Measurements from ENCODE around the gene ACVR1. TPM values are rescaled to one million over a fixed set of nuclear protein-coding genes. Genes with fewer than 3 reads are reported as not detected.

The ACVR1 gene
- total and polyA plus RNA-seq, 2 donors (not counting 3 experiments of a cell fraction or from before 2014, with no cell fraction given) = 24.8 to 33.6 TPM

DNA sequence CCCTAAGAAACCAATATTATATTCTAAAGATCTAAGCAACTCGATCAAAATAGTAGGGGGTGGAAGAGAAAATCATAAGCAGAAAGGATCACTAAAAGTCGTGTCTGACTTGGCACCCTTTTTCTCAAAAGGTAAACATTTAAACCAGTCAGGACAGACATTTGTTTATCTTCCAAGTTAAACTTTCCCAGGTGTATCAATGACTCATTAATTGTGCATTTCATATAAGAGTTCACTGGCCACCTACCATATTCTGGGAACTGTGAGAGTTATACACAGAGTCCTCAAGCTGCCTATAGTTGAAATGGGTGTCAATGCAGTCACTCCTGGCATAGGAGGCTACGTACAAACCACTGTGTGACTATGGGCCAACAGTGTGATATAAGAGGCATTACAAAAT is 4.8 kb upstream of the ACVR1 start:
- peaks cover 5% of the 10 kb centered on the region for H3K4me1 ChIP-seq (ENCODE audit: control insufficient read depth, extremely low read depth, insufficient read depth, low read length)
- DNase-seq (ENCODE audit: low read depth, low spot score) = no peak
- FAIRE-seq = no peak
- H3K4me3 ChIP-seq (replicated peaks in 1 of 3; ENCODE audit: insufficient read depth in 1 of 3, low read depth in 1 of 3, low read length in 3 of 3) = no peak overlapping the region
- dilution Hi-C loops (cut with MboI; ENCODE audit: extremely low pct_ligation_motif_present, low sequenced_read_pairs) = no loop called here
- H3K27ac ChIP-seq (ENCODE audit: insufficient read depth, low read depth, low read length) = no peak overlapping the region
- H3K9ac ChIP-seq (replicated peaks; ENCODE audit: extremely low read depth, insufficient read depth, low read length) = no peak overlapping the region
- H2AFZ ChIP-seq (ENCODE audit: low read depth, low read length) = no peak overlapping the region
- ChIA-PET CTCF (no interaction called here), POLR2A (no interaction called here)
- intact Hi-C loops (cut with micrococcal nuclease) = no loop called here
- H3K79me2 ChIP-seq (ENCODE audit: control insufficient read depth, insufficient read depth, low read length) = no peaks in the 10 kb centered on the region
- H4K20me1 ChIP-seq (replicated peaks; ENCODE audit: control insufficient read depth, extremely low read depth, insufficient read depth, low read length) = no peaks in the 10 kb centered on the region
- TF ChIP-seq, protein P1, sequence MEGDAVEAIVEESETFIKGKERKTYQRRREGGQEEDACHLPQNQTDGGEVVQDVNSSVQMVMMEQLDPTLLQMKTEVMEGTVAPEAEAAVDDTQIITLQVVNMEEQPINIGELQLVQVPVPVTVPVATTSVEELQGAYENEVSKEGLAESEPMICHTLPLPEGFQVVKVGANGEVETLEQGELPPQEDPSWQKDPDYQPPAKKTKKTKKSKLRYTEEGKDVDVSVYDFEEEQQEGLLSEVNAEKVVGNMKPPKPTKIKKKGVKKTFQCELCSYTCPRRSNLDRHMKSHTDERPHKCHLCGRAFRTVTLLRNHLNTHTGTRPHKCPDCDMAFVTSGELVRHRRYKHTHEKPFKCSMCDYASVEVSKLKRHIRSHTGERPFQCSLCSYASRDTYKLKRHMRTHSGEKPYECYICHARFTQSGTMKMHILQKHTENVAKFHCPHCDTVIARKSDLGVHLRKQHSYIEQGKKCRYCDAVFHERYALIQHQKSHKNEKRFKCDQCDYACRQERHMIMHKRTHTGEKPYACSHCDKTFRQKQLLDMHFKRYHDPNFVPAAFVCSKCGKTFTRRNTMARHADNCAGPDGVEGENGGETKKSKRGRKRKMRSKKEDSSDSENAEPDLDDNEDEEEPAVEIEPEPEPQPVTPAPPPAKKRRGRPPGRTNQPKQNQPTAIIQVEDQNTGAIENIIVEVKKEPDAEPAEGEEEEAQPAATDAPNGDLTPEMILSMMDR (IDR thresholded peaks at IDR 0.05; ENCODE audit: extremely low read depth in 1 of 2, insufficient read depth in 1 of 2, low read depth in 1 of 2, low read length in 2 of 2) = no peak
- TF ChIP-seq EZH2 (IDR thresholded peaks at IDR 0.05; ENCODE audit: borderline replicate concordance, low read depth, low read length, severe bottlenecking) (no peak), GATA2 (IDR thresholded peaks at IDR 0.05; ENCODE audit: insufficient read depth, insufficient read length, low read depth, low read length) (no peak), JUN (IDR thresholded peaks at IDR 0.05; ENCODE audit: borderline replicate concordance, insufficient read depth, insufficient read length, low read depth) (no peak), POLR2AphosphoS5 (IDR thresholded peaks at IDR 0.05; ENCODE audit: insufficient read depth, low read depth, low read length) (no peak), POLR2A (IDR thresholded peaks at IDR 0.05; ENCODE audit: low read depth, low read length) (no peak), FOS (IDR thresholded peaks at IDR 0.05; ENCODE audit: borderline replicate concordance, insufficient read depth, low read length) (no peak), MYC (IDR thresholded peaks at IDR 0.05; ENCODE audit: low read depth, low read length) (no peak)
- TF ChIP-seq, protein P2, sequence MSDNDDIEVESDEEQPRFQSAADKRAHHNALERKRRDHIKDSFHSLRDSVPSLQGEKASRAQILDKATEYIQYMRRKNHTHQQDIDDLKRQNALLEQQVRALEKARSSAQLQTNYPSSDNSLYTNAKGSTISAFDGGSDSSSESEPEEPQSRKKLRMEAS (IDR thresholded peaks at IDR 0.05; ENCODE audit: insufficient read depth, insufficient read length) = no peak
- H3K36me3 ChIP-seq (ENCODE audit: control insufficient read depth in 2 of 2, extremely low read depth in 1 of 2, insufficient read depth in 2 of 2, low read length in 2 of 2) = no peaks in the 10 kb centered on the region
- no TSS peak for BruUV-seq (replicated peaks)
- no peaks in the 10 kb centered on the region for H3K9me3 ChIP-seq (replicated peaks; ENCODE audit: control insufficient read depth, insufficient read depth, low read length)
- no peaks in the 10 kb centered on the region for H3K9me1 ChIP-seq (replicated peaks; ENCODE audit: control insufficient read depth, extremely low read depth, insufficient read depth, low read length)
- no peaks in the 10 kb centered on the region for H3K27me3 ChIP-seq (ENCODE audit: control insufficient read depth in 2 of 2, insufficient read depth in 2 of 2, low read length in 2 of 2)
- no peak overlapping the region for H3K4me2 ChIP-seq (ENCODE audit: insufficient read depth, low read length)

Measured in endothelial cell of umbilical vein (primary cell).